HL-60/S4 treated with phorbol 12-myristate 13-acetate at 8.2 ng/mL for 4 days and 3 days (cell line): ENCODE results near the gene CLDN9.
"Not testable (repeated sequence)": the region's sequence is repeated elsewhere in the genome, so short reads cannot be mapped to it uniquely, and the experiment has no call there.

Source experiments
- in situ Hi-C: fragments of 300-500 bp; cut with MboI; formaldehyde crosslinking; loops from 2 replicates; pipeline ENCODE4 v1.15.0; 2022; ENCODE audit warnings: low sequenced_read_pairs

Gene CLDN9

DNA sequence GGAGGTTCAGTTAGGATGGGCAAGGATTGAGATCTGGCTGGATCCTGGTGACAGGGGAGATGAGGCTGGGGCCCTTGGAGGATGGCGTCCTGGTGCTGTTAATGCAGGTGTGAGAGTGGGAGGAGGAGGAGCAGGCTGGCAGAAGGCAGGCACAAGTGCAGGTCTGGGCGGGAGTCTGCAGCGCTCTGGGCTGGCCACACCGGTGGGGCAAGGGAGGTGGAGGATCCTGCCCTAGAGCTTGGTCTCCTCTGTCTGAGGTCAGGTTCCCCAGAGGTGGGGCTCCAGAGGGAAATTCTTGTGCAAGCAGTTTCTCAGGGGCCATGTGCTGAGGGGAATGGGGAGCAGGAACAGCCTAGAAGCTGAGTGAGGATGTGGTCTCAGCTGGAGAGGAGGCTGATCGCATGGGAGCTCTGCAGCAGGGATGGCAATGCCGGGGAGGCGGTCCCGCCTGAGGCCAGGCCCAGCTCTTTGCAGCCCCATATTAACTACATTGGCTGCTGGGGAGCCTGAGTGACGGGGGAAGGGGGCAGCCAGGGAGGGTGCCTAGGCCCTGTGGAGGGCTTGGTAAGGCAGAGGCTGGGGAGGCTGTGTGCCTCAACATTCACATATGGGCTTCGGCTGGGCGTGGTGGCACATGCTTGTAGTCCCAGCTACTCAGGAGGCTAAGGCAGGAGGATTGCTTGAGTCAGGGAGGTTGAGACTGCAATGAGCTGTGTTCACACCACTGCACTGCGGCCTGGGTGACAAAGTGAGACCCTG, 40.0 kb downstream of the CLDN9 start:
- in situ Hi-C loops: not testable (repeated sequence)

DNA sequence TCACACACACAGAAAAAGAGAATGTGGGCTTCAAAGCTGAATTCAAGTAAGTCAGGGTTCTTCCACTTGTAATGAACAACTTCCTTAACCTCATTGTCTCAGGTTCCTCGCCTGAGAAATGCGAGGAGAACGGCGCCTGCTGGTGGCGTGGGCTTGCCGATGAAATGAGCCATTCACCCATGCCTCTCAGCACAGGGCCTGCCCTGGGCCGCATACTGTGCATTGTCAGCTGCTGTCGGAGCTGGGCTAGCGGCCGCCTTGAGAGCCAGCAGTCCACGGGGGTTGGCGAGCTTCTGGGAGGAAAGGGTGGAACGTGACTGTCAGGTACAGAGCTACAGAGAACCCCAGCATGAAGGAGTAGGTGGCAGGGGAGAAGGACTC, 40.6 kb downstream of the CLDN9 start:
- in situ Hi-C loops: not testable (repeated sequence)

GRCh38 chr16:3054965-3055733, 42.4 kb downstream of the CLDN9 start:
- in situ Hi-C loops: no loop called here

GRCh38 chr16:3055734-3056115, 43.0 kb downstream of the CLDN9 start:
- in situ Hi-C loops: not testable (repeated sequence)

DNA sequence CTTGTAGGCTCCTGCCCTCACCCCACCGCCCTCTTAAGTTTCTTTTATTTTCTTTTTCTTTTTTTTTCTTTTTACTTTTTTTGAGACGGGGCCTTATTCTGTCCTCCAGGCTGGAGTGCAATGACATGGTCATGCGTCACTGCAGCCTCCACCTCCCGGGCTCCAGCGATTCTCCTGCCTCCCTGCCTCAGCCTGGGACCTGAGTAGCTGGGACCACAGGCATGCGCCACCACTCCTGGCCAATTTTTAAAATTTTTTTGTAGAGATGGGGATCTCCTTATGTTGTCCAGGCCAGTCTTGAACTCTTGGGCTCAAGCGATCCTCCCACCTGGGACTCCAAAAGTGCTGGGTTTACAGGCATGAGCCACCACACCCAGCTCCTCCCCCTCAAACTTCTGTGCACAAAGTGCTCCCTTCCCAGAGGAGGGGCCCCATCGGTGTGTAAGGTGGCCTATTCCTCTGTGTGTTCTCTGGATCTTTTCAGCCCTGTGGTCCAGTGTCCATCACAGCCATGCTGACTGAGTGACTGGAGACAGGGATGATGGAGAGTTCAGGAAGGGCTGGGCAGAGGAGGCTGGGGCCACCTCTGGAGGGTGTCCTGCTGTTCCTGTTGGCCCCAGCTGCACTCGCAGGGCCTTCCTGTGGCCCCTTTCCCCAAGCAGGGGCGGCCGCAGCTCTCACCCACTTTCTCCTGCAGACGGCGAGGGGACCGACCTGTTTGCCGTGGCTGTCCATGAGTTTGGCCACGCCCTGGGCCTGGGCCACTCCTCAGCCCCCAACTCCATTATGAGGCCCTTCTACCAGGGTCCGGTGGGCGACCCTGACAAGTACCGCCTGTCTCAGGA, 43.8 kb downstream of the CLDN9 start:
- in situ Hi-C loops: no loop called here

- in situ Hi-C loops: no loop called here
Observed at GRCh38 chr16:3057181-3058138, 44.7 kb downstream of the CLDN9 start.

DNA sequence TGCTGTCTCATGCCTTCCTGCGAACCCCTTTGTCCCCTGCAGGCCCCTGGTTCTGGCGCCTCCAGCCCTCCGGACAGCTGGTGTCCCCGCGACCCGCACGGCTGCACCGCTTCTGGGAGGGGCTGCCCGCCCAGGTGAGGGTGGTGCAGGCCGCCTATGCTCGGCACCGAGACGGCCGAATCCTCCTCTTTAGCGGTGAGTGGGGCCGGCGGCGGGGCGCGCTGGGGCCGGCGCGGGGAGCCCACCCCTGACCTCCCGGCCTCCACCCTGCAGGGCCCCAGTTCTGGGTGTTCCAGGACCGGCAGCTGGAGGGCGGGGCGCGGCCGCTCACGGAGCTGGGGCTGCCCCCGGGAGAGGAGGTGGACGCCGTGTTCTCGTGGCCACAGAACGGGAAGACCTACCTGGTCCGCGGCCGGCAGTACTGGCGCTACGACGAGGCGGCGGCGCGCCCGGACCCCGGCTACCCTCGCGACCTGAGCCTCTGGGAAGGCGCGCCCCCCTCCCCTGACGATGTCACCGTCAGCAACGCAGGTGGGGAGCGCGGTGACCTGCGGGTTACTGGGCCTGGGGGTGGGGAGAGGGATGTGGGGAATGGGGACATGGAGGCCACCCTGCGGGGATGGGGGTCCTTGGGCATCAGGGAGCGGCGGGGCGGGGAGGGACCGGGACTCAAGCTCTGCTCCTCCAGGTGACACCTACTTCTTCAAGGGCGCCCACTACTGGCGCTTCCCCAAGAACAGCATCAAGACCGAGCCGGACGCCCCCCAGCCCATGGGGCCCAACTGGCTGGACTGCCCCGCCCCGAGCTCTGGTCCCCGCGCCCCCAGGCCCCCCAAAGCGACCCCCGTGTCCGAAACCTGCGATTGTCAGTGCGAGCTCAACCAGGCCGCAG, 45.7 kb downstream of the CLDN9 start:
- in situ Hi-C loops: no loop called here

- in situ Hi-C loops: no loop called here
Observed at GRCh38 chr16:3059041-3059722, 46.5 kb downstream of the CLDN9 start.

DNA sequence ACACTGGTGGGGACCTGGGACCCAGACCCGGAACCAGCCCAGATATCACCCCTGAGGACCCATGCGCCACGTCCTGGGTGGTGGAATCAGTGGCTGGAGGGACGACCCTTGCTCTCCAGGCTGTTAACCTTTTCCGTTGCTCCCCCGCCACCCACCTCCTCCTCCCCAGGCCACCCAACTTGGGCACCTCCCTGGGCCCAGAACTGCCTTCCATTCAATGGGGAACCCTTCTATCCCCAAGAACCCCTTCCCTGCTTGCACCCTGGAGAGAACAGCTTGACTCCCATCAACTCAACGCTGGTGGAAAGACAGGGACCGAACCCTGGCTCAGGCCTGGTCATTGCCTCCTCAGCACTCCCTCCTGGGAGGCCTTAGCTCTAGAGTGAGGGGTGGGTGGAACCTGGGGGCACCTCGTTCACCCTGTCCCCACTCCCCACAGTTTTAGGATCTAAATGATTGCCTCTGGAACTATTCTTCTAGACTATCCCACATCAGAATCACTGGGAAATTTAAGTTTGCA, 47.1 kb downstream of the CLDN9 start:
- in situ Hi-C loops: no loop called here

- in situ Hi-C loops: no loop called here
Observed at GRCh38 chr16:3060339-3061127, 47.8 kb downstream of the CLDN9 start.

GRCh38 chr16:3062553-3062952, 49.8 kb downstream of the CLDN9 start:
- in situ Hi-C loops: no loop called here

DNA sequence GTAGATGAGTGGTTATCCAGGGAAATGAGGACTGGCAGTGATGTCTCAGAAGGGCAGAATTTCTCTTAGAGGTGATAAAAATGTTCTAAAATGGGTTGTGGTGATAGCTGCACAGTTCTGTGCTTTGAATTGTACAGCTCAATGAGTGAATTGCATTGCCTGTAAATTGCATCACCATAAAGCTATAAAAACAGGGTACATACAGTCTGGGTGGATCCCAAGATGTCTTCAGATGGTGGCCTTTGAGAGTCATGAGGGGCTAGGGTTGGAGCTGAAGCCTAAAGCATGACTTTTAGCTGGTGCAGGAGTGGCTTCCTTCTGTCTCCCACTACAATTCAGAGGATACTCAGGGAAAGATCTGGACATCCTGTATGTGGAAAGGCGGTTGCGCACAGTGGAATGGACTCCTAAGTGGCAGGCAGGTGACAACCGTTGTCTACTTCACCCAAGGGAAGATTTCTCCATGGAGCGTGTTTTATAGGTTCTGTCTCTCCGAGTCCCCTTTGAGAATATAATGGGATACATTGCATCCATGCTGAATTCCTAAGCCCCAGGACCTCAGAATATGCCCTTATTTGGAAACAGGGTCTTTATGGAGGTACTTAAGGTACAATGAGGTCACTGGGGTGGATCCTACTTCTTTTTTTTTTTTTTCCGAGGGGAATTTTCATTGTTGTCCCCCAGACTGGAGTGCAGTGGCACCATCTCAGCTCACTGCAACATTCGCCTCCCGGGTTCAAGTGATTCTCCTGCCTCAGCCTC, 51.1 kb downstream of the CLDN9 start:
- in situ Hi-C loops: no loop called here
